HL-60/S4 (cell line): ENCODE data around the gene COMMD1.
"Not testable (repeated sequence)": the region's sequence is repeated elsewhere in the genome, so short reads cannot be mapped to it uniquely, and the experiment has no call there.

Source experiments
- in situ Hi-C: fragments of 300-500 bp; cut with MboI; formaldehyde crosslinking; loops from 2 replicates; pipeline ENCODE4 v1.14.3; 2022; ENCODE audit warnings: low sequenced_read_pairs

The COMMD1 gene

DNA sequence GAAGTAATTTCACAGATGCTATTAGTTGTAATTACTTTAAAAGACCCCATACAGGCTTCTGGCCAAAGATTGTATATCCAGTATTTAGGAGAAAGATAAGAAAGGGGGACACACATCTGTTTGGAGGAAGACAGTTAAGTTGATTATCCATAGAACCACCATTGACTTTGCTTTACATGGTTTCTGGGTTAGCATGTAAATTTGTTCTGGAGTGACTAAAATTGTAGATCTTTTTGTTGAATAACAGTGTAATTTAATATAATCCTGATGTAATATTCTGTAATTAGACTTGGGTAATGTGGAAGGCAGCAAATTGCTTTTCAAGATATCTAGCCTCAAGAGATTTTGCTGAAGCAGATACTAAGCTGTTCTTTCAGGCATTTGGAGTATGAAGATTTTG is 17.2 kb downstream of the COMMD1 start:
- in situ Hi-C loops, result loop anchor here (10.0 kb wide), 1 partner anchor 492 kb away; no protein-coding TSS in a partner anchor

DNA sequence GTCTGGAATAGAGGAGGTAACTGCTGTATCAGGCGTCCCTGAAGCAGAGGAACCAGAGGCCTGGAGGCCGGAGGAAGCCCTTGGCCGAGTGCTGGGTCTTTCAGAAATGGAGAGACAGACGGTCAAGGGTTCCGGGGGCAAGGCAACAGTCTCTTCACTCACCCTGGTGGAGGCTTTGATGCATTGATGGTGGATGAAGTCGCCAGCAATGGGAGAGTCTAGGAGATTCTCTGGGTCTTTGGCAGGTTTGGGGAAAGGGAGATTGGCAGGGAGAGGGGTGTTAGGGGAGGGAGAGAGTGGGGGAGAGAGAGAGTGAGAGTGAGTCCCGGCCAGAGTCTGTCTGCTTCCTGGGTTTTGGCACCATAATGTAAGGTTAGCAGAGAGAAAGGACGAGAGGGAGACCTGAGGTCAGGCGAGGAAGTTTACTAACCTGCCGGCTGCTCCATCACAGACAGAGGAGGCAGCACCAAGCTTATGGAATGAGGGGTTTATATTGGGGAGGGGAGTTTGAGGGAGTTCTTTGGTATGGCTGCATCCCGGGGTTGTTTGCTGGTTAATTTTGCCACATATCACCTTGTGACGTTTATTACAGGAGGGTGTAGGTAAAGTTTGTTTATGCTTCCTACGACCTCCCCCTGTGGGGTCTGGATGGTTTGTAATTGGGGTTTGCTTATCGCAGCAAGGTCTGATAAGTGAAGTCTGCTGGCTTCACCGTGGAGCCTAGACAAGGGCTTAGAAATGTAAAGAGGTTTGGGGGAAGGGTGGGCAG is 19.6 kb downstream of the COMMD1 start:
- in situ Hi-C loops, result loop anchor here (10.0 kb wide), 1 partner anchor 490 kb away; no protein-coding TSS in a partner anchor

DNA sequence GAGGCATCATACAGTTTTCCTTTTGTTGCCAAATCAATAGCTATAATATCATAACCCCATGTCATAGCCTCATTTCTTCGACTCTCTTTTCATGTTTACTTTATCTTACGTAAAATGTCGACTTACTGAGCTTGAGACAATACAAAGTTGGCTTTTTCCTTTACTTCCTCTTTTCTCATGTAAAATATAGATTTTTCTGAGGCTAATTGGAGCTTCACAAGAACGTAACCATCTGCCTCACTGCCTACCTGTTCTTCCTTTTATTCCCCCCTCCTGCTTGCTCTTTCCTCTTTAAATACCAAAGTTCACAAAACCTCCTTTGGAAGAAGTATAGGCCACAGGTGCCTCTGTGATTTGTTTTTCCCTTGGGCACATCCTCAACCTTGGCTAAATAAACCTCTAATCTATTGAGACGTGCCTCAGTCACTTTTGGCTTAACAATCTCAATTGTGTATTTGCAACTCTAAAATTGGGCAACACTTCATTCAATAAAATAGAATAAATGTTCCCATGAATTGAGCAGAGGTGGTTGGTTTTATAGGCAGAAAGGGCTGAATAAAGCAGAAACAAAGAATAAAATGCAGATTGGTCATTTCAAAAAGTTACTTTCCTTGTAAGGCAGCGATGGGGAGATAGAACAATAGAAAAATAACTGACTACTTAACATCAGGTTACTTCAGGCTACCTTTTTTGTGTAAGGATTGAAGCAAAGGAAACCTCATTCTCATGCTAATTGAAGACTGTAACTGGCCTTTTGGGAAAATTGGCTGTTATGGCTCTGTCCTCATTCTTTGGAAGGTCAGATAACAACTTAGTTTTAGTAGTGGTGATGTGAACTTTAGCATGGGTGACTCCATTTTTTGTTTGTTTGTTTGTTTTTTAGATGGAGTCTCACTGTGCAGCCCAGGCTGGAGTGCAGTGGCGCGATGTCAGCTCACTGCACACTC is 21.3 kb downstream of the COMMD1 start:
- in situ Hi-C loops, result loop anchor here (10.0 kb wide), 1 partner anchor 488 kb away; no protein-coding TSS in a partner anchor

DNA sequence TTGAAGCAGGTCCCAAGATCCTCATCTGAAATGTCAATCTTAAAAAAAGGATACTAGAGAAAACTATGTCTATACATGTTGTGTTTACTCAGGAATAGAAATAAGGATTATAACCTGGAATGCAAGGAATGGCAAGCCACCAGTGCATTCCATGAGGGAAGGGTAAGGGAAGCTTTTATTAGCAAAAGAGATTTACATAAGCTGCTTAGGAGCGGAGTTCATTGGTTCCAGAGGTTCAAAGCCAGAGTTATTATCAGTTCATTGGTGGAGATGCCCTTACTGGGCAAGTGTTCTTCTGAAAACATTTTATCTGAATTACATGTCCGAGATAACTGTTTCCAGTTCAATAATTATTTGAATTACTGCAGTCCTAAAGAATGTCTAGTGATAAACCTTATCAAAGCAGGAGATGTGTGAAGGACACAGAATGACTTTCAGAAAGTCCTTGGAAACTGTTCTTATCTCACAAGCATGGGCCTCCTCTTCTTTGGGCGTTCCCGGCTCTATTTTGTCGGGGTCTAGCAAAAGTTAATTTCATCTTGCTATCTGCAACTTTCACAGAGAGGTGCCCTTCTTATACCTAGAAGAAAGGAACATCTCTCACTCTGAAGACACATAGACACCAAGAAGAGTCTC is 23.5 kb downstream of the COMMD1 start:
- in situ Hi-C loops, result loop anchor here (10.0 kb wide), 1 partner anchor 486 kb away; no protein-coding TSS in a partner anchor

DNA sequence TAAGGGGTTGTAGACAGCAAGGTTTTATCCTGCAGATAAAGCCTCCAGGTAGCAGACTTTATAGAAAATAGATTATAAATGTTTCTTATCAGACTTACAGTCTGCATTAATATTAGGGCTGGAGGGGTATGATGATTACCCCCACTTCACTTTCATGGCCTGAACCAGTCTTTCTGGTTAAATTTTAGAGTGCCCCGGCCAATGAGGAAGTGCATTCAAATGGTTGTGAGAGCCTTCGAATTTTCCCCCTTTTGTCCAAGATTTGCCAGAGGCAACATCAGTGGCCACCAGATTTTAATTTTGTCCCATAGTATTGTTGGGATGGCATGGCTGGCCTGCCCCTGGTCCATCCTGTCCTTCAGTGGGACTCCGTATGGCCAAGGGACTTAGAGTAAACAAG is 31.6 kb downstream of the COMMD1 start:
- in situ Hi-C loops, result no loop called here

DNA sequence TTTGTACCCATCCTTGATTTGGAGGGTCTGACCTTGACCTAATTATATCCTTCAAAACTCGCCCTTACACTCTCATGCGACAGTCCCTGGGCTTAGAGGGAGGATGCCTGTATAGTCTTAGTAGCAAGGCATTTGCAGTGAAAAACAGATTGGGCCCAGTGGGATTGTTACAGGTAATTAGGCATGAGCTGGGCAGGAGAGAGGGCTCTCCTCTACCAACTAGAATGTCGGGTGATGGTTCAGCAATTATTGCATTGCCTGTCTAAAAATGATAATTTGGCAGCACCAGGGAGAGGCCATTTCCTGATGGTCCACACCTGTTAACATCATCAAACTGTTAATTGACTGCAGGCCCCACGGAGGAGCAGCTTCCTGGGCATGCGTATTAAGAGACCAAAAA is 32.4 kb downstream of the COMMD1 start:
- in situ Hi-C loops, result no loop called here

DNA sequence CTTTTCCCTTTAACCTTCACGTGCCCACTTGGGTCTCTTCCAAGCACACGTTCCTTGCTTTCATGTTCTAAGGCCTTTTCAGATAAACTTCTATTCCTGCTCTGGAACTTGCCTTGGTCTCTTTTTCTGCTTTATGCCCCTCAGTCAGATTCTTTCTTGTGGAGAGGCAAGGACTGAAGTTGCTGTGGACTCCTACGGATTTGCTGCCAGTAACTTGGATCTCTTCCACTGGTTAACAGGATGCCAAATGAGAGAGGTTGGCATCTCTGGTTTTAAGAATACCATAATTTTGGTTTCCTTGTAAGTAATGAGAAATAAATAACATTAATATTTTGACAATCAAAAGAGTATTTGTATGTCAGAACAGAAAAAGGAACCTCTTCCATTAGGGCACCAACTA is 33.0 kb downstream of the COMMD1 start:
- in situ Hi-C loops, result no loop called here

DNA sequence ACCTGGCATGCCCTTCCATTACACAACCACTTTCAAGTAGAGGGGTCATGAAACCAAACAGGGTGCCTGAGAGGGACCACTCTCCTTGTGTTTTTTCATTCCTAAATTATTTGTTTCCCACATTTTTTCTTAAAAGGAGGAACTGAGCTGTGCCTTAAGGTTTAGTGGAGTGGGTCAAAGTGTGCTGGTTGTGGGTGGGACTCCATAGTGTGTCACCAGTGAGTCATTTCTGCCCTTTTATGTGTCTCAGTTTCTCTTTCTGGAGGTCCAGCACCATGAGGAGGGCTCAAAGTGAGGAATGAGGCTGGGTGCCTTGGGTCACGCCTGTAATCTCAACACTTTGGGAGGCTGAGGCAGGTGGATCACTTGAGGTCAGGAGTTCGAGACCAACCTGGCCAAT is 37.8 kb downstream of the COMMD1 start:
- in situ Hi-C loops, result no loop called here

DNA sequence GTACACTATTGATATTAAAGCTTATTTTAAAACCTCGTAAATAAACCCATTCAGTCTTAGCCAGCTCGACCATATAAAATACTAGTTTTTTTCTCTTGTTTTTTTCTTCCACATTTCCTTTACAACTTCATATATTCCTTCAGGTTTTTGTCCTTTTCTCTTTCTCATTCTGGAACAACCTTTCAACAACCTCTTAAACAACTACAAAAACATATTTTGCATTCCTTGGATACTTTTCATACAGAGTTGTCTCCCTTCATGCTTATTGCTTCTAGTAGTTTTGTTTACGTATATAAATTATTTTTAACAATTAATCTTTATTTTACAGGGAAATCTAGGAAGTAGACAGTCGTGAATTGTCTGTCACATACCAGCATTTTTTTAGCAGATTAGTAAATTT is 41.2 kb downstream of the COMMD1 start:
- in situ Hi-C loops, result no loop called here

DNA sequence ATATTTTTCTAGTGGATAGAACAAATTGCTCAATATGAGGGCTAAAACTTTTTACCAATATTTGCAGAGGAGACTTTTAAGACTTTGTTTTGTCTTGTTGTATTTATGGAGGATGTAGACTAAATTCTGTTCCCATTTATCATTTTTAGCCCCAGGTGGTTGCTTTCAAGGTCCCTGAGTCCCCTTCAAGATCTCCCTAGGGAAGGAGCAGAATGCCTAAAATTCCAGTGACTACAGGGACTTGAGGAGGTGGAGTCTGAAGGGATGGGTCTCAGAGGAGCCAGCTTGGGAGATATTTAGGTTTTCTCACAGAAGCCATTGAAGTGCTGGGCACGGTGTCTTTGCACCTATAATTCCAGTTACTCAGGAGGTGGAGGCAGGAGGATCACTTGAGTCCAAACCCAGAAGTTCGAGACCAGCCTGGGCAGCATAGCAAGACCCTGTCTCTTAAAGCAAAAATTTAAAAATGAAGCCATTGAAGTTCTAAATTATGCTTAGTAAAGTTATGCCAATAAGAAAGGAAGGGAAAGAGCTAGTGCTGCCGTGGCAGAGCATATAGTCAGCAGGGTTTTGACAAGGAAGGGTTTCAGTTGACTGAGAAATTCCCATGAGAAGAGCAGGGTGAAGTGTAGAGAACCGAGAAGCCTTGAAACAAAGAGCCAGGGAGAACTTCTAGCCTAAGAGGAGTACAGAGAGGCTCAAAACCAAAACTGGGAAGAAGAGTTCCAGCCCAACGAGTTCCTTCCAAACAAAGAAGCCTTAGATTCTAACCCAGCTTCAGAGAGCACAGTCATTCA is 43.4 kb downstream of the COMMD1 start:
- in situ Hi-C loops, result no loop called here

DNA sequence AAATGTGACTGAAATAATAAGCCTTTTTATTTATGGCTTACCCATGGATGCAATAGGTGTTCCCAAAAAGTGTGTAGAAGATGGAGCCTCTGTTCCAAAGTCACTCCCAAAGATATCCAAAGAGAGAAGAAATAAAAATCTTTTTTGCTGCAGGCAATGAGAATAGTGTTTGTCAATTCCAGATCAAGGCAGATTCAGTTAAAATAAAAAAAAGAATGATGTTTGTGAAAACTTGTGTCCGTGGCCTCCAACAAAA is 43.9 kb downstream of the COMMD1 start:
- in situ Hi-C loops, result no loop called here

DNA sequence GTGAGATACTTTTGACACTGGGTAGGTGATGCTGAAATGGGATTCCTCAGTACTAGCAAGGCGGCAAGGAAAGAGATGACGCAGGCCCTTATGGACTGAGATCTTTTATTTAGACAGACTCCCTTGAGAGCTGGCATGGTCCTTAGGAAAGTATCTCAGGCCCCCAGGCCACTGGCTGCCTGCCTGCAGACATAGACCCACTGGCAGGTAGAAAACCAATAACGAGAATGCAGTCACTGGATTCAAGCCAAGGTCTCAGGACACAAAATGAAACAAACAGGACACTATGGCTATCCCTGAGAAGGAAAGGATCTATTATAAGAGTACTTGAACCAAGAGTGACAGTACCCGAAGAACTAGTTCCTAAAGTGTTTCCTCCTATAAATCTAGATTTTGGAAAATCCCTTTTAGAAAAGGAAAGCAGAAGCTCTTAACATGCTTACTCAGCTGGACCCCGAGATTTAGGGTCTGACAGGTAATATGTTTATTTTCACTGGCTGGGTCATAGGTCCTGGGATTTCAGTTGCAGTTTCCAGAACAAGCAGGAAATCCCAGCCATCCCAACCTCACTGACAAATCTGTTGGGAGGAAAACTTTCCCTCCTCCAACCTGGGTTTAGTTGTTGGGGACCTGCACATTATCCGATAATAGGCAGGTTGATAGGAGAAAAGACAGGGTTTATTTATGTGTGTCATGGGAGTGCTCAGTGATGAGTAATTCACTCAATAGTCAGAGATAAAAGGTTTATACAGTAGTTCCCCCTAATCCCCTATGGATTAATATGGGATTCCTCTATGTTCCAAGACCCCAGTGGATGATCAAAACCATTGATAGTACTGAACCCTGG is 44.5 kb downstream of the COMMD1 start:
- in situ Hi-C loops, result no loop called here

DNA sequence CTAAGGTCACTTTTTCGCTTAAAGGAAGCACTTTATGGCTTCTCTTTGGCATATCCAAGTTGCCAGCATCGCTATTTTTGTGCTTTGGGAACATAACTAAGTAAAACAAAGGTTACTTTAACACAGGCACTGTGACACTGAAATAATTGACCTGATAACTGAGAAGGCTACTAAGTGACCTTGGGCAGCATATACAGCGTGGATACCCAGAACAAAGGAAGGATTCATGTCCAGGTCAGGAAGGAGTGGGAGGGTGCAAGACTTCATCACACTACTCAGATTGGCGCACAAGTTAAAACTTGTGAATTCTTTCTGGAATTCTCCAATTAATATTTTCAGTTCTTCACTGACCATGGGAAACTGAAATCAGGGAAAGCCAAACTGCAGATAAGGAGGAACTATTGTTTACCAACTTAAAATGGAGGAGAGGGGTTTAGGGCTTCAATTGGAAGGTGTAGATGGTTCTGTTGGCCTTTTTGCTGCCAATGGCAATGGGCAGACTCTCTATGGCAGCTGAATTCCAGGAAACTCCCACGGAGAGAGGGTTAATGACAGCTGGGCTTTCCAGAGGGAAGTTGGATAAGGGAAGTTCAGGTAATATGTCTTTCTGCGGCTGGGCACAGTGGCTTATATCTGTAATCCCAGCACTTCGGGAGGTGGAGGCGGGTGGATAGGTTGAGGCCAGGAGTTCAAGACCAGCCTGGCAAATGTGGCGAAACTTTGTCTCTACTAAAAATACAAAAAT is 45.3 kb downstream of the COMMD1 start:
- in situ Hi-C loops, result no loop called here

DNA sequence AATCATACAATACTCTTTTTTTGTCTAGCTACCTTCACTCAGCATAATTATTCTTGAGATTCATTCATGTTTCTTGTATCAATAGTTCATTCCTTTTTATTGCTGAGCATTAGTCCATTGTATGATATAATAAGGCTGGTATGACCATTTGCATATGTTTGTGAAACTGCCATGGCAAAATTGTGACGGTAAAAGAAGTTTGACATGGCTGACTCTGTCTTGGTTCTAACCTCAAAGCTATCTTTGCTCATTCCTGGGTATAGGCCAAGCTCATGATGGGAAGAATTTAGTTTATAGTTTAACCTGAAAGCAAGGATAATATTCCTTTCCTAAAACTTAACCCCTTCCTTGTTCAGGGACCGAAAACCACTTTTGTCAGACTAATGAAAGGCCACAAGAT is 46.4 kb downstream of the COMMD1 start:
- in situ Hi-C loops, result no loop called here

DNA sequence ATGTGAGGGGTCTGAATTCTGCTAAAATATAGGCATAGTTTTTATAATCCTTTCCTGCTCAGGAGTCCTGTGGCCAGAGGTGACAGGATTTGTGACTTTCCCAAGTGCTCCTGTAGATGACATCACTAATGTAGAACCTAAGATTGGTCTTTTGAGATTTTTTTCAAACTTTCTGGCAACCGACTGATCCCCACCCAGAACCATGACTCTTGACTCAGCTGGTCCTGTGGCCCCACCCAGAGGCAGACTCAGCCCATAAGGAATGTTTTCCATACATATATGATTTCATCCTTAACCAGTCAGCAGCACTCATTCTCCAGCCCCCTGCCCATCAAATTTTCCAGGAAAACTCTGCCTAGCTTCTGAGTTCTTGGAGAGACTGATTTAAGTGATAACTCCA is 46.8 kb downstream of the COMMD1 start:
- in situ Hi-C loops, result no loop called here

DNA sequence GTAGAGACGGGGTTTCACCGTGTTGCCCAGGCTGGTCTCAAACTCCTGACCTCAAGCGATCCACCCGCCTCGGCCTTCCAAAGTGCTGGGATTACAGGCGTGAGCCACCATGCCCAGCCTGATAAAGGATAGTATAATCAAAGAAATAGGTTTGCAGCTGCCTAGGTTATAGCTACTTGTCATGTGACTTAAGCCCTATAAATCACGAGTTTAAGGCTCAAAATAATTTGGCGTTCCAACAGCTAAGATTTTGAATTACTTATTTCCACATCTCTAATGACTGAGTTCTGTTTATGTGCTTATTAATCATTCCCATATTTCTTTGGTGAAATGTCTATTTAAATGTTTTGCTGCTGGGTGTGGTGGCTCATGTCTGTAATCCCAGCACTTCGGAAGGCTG is 49.4 kb downstream of the COMMD1 start:
- in situ Hi-C loops, result not testable (repeated sequence)

DNA sequence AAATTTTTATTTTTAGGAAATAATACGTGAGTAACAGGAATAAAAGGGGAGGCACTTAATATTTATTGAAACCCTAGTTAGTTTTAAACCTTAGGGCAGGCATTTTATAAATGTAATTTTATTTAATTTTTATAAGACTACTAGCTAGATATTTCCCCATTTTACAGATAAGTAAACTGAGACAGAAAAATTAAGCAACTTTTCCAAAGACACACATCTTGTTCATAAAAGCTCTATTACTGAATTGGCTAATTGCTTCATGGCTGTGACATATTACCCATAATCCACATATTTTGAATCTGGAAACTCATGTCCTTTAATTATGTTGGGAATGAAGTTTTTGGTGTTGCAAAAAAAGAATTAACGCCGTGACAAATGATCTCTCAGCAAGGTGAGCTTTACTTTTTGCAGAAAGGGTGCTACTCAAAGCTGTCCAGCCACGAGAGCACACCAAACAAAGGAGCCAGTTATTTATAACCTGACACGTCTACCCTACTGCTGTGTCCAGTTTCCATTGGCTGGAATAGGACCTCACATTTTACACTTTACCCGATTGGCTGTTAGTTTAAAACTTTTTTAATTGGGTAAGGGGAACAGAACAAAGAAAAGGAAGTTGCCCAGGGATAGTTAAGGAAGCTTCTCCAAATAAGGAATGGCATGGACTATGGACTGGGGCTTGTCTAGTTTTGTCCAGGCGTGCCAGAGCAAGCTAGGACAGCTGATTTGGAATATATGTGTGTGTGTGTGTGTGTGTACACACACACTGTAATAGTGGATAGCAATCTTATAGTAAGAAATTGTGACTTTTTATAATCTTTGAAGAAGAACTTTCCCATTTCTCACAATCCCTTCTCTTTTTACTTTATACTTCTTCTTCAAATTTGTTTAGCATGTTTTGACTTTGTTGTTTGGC is 54.2 kb downstream of the COMMD1 start:
- in situ Hi-C loops, result no loop called here

DNA sequence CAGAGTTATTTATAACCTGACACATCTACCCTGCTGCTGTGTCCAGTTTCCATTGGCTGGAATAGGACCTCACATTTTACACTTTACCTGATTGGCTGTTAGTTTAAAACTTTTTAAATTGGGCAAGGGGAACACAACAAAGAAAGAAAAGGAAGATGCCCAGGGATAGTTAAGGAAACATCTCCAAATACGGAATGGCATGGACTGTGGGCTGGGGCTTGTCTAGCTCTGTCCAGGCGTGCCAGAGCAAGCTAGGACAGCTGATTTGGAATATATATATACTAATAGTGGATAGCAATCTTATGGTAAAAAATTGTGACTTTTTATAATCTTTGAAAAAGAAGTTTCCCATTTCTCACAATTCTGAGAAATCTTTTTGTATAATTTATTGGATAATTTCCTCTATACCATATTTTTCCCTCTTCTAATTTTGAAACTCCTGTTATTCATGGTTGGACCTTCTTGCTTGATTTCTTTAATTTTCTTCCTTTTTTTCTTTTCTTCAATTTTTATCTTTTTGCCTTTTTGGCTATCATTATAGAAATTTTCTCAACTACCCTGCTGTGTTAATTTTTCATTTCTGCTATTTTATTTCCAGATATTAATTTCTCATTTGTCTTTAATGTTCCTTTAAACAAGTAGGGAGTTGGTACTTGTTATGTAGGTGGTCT is 55.9 kb downstream of the COMMD1 start:
- in situ Hi-C loops, result no loop called here
